Measurements from ENCODE around the gene CALHM1. TPM values are rescaled to one million over a fixed set of nuclear protein-coding genes. Genes with fewer than 3 reads are reported as not detected.

The CALHM1 gene
- total RNA-seq, 2 donors from 2014 or later: not detected

DNA sequence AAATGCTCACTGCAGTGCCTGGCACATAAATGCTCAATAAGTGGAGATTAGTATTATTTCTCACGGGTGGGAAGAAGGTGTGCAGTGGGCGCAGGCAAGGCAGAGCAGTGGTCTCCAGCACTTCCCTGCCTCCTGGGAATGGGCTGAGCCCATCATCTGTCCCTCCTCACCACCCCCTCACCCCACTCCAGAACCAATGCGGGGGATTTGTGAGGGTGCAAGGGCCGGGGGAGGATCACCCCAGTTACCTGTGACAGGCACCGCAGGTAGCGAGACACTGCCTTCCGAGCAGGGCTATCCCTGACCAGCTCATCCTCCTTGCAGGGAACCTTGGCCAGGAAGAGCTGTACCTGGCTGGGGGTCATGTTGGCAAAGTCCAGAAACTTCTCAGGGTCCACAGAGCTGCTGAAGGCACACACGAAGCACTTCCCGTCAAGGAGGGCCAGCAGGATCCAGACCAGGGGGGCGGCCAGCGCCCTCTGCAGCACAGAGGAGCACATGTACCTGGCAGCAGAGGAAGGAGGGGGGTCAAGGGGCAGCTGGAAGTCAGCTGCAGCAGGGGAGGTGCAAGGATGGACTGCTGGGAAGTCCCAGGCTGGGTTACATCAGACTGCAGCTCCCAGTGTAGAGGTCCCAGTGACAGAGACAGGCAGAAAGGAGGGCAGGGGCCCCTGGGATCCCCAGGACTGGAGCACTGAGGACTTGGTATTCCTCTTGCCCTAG lies 17.5 kb upstream of the CALHM1 start:
- no peaks in the 10 kb centered on the region for H3K27me3 ChIP-seq
- ATAC-seq (no peak), DNase-seq (no peak)
- H3K36me3 ChIP-seq (replicated peaks in 1 of 2; ENCODE audit: insufficient read depth in 1 of 2, low read depth in 2 of 2): no peaks in the 10 kb centered on the region
- TF ChIP-seq, protein P1, sequence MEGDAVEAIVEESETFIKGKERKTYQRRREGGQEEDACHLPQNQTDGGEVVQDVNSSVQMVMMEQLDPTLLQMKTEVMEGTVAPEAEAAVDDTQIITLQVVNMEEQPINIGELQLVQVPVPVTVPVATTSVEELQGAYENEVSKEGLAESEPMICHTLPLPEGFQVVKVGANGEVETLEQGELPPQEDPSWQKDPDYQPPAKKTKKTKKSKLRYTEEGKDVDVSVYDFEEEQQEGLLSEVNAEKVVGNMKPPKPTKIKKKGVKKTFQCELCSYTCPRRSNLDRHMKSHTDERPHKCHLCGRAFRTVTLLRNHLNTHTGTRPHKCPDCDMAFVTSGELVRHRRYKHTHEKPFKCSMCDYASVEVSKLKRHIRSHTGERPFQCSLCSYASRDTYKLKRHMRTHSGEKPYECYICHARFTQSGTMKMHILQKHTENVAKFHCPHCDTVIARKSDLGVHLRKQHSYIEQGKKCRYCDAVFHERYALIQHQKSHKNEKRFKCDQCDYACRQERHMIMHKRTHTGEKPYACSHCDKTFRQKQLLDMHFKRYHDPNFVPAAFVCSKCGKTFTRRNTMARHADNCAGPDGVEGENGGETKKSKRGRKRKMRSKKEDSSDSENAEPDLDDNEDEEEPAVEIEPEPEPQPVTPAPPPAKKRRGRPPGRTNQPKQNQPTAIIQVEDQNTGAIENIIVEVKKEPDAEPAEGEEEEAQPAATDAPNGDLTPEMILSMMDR (IDR thresholded peaks at IDR 0.05): no peak
- TF ChIP-seq POLR2A (IDR thresholded peaks at IDR 0.05): no peak
- no peaks in the 10 kb centered on the region for H3K9me3 ChIP-seq
- WGBS, 2 donors: 60 to 72% methylated on average over 6 to 11 of the region's 11 CpGs
- peaks cover 8% of the 10 kb centered on the region for H3K4me1 ChIP-seq
- no peak overlapping the region for H3K4me3 ChIP-seq
- no peak overlapping the region for H3K27ac ChIP-seq
- intact Hi-C loops (cut with DNase I): loop anchor here (5.0 kb wide), 1 partner anchor 54 kb away; no protein-coding TSS in a partner anchor

DNA sequence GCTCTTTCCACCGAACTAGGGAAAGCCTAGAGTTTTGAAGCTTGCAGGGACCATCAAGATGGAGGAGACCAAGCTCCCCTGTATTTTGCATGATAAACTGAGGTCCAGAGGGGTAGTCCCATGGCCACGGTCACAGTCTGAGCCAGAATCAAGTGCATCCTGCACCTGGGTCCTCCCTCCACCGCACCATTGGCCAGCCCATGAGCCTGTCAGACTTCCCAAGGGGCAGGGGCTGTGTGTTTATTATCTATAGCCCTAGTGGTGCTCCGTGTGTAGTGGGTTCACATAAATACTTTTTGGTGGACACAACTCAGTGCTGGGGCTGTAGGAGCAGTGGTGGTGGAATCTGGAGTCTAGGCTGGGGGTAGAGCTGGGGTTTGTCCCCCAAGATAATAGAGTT lies 16.7 kb upstream of the CALHM1 start:
- Histone ChIP-seq H3K9me3 (no peaks in the 10 kb centered on the region), H3K27me3 (no peaks in the 10 kb centered on the region), H3K4me3 (no peak overlapping the region), H3K36me3 (replicated peaks in 1 of 2; ENCODE audit: insufficient read depth in 1 of 2, low read depth in 2 of 2) (no peaks in the 10 kb centered on the region), H3K4me1 (peaks cover 3% of the 10 kb centered on the region), H3K27ac (no peak overlapping the region)
- intact Hi-C loops (cut with DNase I): loop anchor here (5.0 kb wide), 1 partner anchor 53 kb away; no protein-coding TSS in a partner anchor
- TF ChIP-seq POLR2A (IDR thresholded peaks at IDR 0.05): no peak
- TF ChIP-seq, protein P1 (IDR thresholded peaks at IDR 0.05): no peak
- no peak for ATAC-seq
- 69 to 86% methylated on average over 4 of the region's 4 CpGs for WGBS, 2 donors
- DNase-seq: no peak

DNA sequence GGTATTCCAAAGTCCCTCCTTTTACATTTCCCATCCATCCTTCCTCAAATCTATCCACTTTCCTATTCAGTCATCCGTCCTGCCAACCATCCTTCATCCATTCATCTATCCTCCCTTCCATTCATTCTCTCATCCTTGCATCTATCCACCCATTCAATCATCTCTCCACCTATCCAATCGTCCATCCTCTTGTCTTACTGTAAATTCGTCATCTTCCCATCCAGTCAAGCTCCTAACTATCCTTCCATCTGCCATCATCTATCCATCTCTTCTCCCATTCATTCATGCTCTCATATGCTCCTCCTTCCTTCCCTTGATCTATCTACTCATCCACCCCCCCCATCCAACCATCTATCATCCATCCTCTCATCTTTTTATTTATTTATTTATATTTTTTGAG lies 15.4 kb upstream of the CALHM1 start:
- Histone ChIP-seq H3K36me3 (replicated peaks in 1 of 2; ENCODE audit: insufficient read depth in 1 of 2, low read depth in 2 of 2) (no peaks in the 10 kb centered on the region), H3K27ac (no peak overlapping the region), H3K27me3 (no peaks in the 10 kb centered on the region), H3K4me1 (no peaks in the 10 kb centered on the region), H3K9me3 (no peaks in the 10 kb centered on the region), H3K4me3 (no peak overlapping the region)
- DNase-seq: no peak
- 70 to 74% methylated on average over 3 of the region's 3 CpGs for WGBS, 2 donors
- TF ChIP-seq, protein P1 (IDR thresholded peaks at IDR 0.05): no peak
- TF ChIP-seq POLR2A (IDR thresholded peaks at IDR 0.05): no peak
- ATAC-seq: no peak
- intact Hi-C loops (cut with DNase I): no loop called here

DNA sequence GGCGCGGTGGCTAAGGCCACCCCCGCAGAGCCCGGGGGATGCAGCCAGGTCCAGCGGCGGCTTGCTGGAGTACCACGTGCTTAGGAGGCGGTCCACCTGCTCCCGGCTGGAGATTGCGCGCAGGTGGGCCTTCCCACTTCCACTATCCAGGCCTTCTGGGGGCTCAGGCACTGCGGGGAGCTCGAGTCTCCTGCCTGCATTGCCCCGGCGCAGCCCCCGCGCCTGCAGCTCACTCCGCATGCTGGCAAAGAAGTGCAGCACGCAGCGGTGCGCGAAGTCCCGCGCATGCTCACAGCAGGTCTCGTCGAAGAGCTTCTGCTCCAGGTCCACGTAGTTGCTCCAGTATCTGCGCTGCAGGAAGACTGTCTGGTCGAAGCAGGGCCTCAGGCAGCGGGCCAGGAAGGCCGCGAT lies 14.6 kb upstream of the CALHM1 start:
- intact Hi-C loops (cut with DNase I): no loop called here
- Histone ChIP-seq H3K27me3 (no peaks in the 10 kb centered on the region), H3K36me3 (replicated peaks in 1 of 2; ENCODE audit: insufficient read depth in 1 of 2, low read depth in 2 of 2) (no peaks in the 10 kb centered on the region), H3K27ac (no peak overlapping the region), H3K9me3 (no peaks in the 10 kb centered on the region), H3K4me3 (no peak overlapping the region), H3K4me1 (no peaks in the 10 kb centered on the region)
- WGBS, 2 donors: 71 to 79% methylated on average over 23 to 32 of the region's 32 CpGs
- ATAC-seq (no peak), DNase-seq (no peak)
- TF ChIP-seq POLR2A (IDR thresholded peaks at IDR 0.05): no peak
- TF ChIP-seq, protein P1 (IDR thresholded peaks at IDR 0.05): no peak

DNA sequence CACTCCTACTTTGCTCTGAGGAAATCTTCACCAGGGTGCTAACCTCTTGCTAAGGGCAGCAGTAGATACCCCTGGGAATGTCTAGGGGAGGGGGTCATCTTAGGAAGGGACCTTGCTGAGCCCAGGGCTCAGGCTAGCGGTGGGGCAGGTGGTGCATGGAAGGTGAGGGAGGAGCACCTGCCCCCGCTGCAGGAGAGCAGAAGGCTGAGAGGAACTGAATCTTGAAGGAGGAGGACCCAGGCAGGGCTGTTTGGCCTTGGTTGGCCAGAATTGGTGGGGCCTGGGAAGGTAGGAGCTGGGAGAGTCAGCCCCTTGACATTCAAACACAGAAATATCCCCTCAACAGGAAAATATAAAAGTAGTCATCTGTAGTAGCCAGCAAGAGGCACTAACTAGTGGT lies 13.3 kb upstream of the CALHM1 start:
- intact Hi-C loops (cut with DNase I): no loop called here
- ATAC-seq (no peak), DNase-seq (no peak)
- H3K27me3 ChIP-seq: no peaks in the 10 kb centered on the region
- no peaks in the 10 kb centered on the region for H3K4me1 ChIP-seq
- WGBS, 2 donors: 74 to 89% methylated on average over 2 of the region's 2 CpGs
- H3K9me3 ChIP-seq: no peaks in the 10 kb centered on the region
- H3K36me3 ChIP-seq (replicated peaks in 1 of 2; ENCODE audit: insufficient read depth in 1 of 2, low read depth in 2 of 2): no peaks in the 10 kb centered on the region
- TF ChIP-seq POLR2A (IDR thresholded peaks at IDR 0.05): no peak
- TF ChIP-seq, protein P1 (IDR thresholded peaks at IDR 0.05): no peak
- H3K27ac ChIP-seq: peak overlapping the region in 1 of 4 donors; percentile 34
- H3K4me3 ChIP-seq: no peak overlapping the region

Data from body of pancreas (tissue), 4 donors.